ENCODE results near the gene ANAPC10.

ANAPC10 gene

DNA sequence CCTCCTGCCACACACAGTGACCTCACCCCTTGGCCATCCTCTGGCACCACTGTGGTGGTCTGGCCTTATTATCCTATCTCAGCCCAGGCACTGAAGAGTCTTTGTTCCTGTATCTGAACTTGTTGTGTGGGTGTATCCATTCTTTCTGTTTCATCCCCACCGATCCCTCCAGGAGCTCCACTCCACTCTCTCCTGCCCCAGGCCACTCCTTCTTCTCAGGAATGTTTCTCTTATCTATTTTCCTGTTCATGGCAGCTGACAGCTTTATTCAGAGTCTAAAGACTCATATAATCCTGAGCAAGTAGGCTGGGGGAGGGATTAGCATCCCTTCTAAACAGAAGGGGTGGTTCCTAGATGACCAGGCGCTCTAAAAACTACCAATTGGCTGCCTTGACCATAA, 150.0 kb downstream of the ANAPC10 start:
- no peaks in the 10 kb centered on the region for H3K27me3 ChIP-seq (ENCODE audit: insufficient read depth, low read length)
- H4K20me1 ChIP-seq (ENCODE audit: insufficient read depth, low read length): no peaks in the 10 kb centered on the region
- H3K27ac ChIP-seq (ENCODE audit: low read depth, low read length, poor library complexity, severe bottlenecking): no peak overlapping the region
- H3F3A ChIP-seq (ENCODE audit: insufficient read depth, low read length): no peaks in the 10 kb centered on the region
- no peak overlapping the region for H3K4me3 ChIP-seq (ENCODE audit: low read depth, low read length, poor library complexity, severe bottlenecking)
- no peak overlapping the region for H3K4me2 ChIP-seq (ENCODE audit: low read length)
- H3K9ac ChIP-seq (ENCODE audit: low read length): no peak overlapping the region
- H3K9me2 ChIP-seq (ENCODE audit: low read depth, low read length): no peaks in the 10 kb centered on the region
- 0 out of 2 replicates have a peak, but pooled peaks cover under 1% of the 10 kb centered on the region for H3K9me3 ChIP-seq (ENCODE audit: low read length)
- no peaks in the 10 kb centered on the region for H3K79me2 ChIP-seq (ENCODE audit: insufficient read depth, low read length)
- H3K4me1 ChIP-seq (ENCODE audit: insufficient read depth, low read length, severe bottlenecking): no peaks in the 10 kb centered on the region
- TF ChIP-seq CTCF (IDR thresholded peaks at IDR 0.05; ENCODE audit: low read length): no peak
- TF ChIP-seq EZH2 (IDR thresholded peaks at IDR 0.05; ENCODE audit: borderline replicate concordance, low read length): no peak
- no peaks in the 10 kb centered on the region for H3K36me3 ChIP-seq (ENCODE audit: insufficient read depth, low read length)
- no peak overlapping the region for H2AFZ ChIP-seq (ENCODE audit: low read length)
